Measurements from ENCODE around the gene SLC6A7.

The SLC6A7 gene

DNA sequence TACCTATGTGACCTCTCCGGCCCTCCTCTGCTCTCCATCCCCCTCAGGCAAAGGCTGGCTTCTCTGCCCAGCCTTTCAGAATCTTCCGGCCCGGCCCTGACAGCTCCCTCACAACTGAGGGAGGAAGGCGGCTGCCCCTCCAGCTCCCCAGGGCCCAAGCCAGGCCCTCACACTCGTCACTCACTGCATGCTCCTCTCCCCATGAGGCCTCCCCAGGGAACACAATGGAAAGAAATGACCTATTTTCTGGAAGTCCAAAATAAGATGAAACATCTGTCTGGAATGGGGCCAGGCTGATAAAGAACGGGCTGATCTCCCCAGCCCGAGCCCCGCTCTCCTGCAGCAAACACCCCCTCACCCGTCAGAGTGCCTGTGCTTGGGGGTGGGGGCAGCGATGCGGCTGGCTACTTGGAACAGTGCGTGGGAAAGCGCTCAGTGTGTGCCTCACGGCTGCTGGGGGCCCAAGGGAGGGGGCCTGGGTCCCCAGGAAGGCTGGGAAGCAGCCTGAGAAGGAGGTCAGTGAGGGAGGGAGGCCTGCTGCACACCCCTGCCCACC lies 45.5 kb upstream of the SLC6A7 start:
- TF ChIP-seq, protein P1, sequence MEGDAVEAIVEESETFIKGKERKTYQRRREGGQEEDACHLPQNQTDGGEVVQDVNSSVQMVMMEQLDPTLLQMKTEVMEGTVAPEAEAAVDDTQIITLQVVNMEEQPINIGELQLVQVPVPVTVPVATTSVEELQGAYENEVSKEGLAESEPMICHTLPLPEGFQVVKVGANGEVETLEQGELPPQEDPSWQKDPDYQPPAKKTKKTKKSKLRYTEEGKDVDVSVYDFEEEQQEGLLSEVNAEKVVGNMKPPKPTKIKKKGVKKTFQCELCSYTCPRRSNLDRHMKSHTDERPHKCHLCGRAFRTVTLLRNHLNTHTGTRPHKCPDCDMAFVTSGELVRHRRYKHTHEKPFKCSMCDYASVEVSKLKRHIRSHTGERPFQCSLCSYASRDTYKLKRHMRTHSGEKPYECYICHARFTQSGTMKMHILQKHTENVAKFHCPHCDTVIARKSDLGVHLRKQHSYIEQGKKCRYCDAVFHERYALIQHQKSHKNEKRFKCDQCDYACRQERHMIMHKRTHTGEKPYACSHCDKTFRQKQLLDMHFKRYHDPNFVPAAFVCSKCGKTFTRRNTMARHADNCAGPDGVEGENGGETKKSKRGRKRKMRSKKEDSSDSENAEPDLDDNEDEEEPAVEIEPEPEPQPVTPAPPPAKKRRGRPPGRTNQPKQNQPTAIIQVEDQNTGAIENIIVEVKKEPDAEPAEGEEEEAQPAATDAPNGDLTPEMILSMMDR (conservative IDR thresholded peaks at IDR 0.05): no peak
- H3K27ac ChIP-seq: no peak overlapping the region

GRCh38 chr5:150144879-150145278 lies 45.0 kb upstream of the SLC6A7 start:
- TF ChIP-seq, protein P1 (conservative IDR thresholded peaks at IDR 0.05): no peak
- no peak overlapping the region for H3K27ac ChIP-seq

DNA sequence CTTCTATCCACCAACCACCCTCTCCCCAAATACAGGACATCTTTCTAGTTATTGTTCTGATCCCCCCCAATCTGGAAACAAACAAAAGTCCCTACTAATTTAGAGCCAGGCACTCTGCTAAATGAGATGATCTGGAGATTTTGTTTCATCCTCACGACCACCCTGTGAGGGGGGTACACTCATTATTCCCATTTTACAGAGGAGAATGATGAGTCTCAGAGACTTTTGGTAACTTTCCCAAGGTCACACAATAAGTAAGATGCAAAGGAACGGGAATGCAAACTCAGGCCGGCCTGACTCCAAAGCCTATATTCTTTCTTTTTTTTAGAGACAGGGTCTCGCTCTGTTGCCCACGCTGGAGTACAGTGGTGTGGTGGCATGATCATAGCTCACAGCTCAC lies 43.6 kb upstream of the SLC6A7 start:
- H3K27ac ChIP-seq: no peak overlapping the region
- TF ChIP-seq, protein P1 (conservative IDR thresholded peaks at IDR 0.05): no peak

DNA sequence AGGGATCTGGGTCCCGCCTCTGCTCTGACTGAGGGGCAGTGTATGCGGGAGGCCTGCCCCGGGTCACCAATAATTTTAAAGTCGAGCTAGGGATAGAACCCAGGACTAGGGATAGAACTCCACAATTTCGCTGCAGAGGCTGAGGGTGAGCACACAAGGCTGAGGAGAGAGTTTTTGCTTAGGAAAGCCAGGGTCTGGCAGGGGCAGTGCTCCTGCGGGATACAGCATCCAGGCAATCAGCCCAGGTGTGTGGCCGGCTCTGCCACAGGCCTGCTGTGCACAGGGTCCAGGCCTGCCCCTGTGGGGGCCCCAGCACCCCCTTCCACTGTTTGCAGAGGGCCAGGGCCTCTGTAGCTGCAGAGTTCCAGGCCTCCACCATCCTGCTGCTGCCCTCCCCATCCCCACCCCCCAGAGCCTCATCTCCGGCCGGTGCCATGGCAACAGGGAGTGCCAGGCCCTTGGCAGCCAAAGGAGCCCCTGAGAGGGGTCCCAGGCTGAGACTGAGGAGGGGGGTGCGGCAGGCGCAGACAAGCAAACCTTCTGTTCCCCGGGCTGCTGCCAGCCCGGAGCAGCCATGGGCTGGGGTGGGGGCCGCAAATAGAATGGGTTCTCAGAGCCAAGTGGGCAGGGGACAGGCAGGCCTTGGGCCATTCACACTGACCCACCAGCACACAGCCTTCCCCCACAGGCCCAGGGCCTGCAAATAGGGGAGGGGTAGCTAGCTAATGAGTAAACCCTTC lies 42.8 kb upstream of the SLC6A7 start:
- H3K27ac ChIP-seq: no peak overlapping the region
- TF ChIP-seq, protein P1 (conservative IDR thresholded peaks at IDR 0.05): no peak

DNA sequence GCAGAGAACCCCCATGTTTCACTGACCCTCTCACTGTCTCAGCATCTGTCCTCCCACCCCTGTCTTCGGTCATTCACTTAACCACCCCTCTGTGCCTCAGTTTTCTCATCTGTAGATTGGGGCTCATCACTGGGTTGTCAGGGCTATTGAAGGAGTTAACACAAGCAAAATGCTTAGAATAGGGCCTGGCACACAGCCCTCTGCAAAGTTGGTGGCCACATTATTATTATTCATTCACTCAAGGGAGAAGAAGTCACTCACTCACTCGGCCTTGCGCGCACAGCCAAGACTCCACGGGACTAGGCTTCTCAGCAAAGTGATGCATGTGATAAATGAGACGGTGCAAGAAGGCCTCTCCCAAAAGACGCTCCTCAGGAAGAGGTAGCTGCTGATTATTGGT lies 42.2 kb upstream of the SLC6A7 start:
- no peak overlapping the region for H3K27ac ChIP-seq
- TF ChIP-seq, protein P1 (conservative IDR thresholded peaks at IDR 0.05): no peak

- TF ChIP-seq, protein P1 (conservative IDR thresholded peaks at IDR 0.05): no peak
Observed at GRCh38 chr5:150148117-150148927, 41.5 kb upstream of the SLC6A7 start.

GRCh38 chr5:150149618-150150017 lies 40.2 kb upstream of the SLC6A7 start:
- H3K27ac ChIP-seq: no peak overlapping the region
- TF ChIP-seq, protein P1 (conservative IDR thresholded peaks at IDR 0.05): no peak

More at GRCh38 chr5:150148117-150148927, 41.5 kb upstream of the SLC6A7 start:
- H3K27ac ChIP-seq: no peak overlapping the region
